GM12891 (cell line): ENCODE measurements around the gene GCAT.

ENCODE experiments used
- PAX5 ChIP-seq: IDR thresholded peaks from 2 replicates; pipeline ENCODE4 v1.6.1; 2011; ENCODE audit warnings: low read length, moderate library complexity, mild to moderate bottlenecking; ENCODE audit not compliant: insufficient read depth, severe bottlenecking
- POLR2A ChIP-seq: IDR thresholded peaks from 2 replicates; pipeline ENCODE4 v1.6.1; 2011; ENCODE audit warnings: low read depth, low read length, control low read depth
- POLR2AphosphoS5 ChIP-seq: IDR thresholded peaks from 2 replicates; pipeline ENCODE4 v1.6.1; 2011; ENCODE audit warnings: low read depth, low read length, control low read depth
- POU2F2 ChIP-seq: IDR thresholded peaks from 2 replicates; pipeline ENCODE4 v1.6.1; 2011; ENCODE audit warnings: low read depth, mild to moderate bottlenecking, control low read depth, low read length, moderate library complexity
- SPI1 ChIP-seq: IDR thresholded peaks from 2 replicates; pipeline ENCODE4 v1.6.1; 2011; ENCODE audit warnings: low read depth, low read length, control low read depth
- TAF1 ChIP-seq: IDR thresholded peaks from 2 replicates; pipeline ENCODE4 v1.6.1; 2011; ENCODE audit warnings: low read depth, low read length, control low read depth

DNA sequence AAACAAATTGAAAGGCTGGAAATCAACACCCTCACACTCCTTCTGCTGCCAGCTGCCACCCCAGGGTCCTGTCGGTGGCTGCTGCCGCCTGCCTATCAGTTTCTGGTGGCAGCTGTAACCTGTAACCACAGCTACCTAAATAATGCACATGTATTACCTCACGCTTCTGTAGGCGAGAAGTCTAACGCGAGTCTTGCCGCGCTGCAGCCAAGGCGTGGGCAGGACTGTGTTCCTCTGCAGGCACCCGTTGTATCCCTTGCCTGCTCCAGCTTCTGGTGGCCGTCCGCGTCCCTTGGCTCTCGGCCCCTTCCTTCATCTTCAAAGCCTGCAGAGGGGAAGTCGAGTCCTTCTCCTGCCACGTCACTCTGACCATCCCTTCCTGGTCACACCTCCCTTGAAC is 44.1 kb upstream of the GCAT start:
- no peak for TF ChIP-seq SPI1
- no peak for TF ChIP-seq POLR2A
- TF ChIP-seq TAF1 = no peak
- TF ChIP-seq POU2F2 = no peak
- TF ChIP-seq POLR2AphosphoS5 = no peak
- TF ChIP-seq PAX5 = no peak
